CD4-positive, alpha-beta T cell treated with Interferon alpha-2 for 1 hour (primary cell): ENCODE measurements around the gene FBXO46.

Source experiments
- DNase-seq, 2 donors: peaks; one replicate each; pipeline ENCODE4 v3.0.0-alpha.2; 2020 to 2022

The FBXO46 gene

GRCh38 chr19:45730368-45731288 lies at the start of gene FBXO46:
FBXO46 (minus strand) TSS chr19:45730896; CDS start chr19:45713495, 17,401 bp downstream.
- peak; percentile 94 to 96 for DNase-seq

GRCh38 chr19:45780146-45780447 lies 49.4 kb upstream of the FBXO46 start:
- DNase-seq = no peak

GRCh38 chr19:45779231-45780145 lies 48.8 kb upstream of the FBXO46 start:
- DNase-seq = peak; percentile 84 to 89

- no peak for DNase-seq
Observed at GRCh38 chr19:45778010-45778661, 47.4 kb upstream of the FBXO46 start.

GRCh38 chr19:45777395-45777961 lies 46.8 kb upstream of the FBXO46 start:
- DNase-seq = no peak

- no peak for DNase-seq
Observed at GRCh38 chr19:45774765-45775164, 44.1 kb upstream of the FBXO46 start.

- no peak for DNase-seq
Observed at GRCh38 chr19:45773384-45773783, 42.7 kb upstream of the FBXO46 start.

GRCh38 chr19:45772912-45773311 lies 42.2 kb upstream of the FBXO46 start:
- no peak for DNase-seq

GRCh38 chr19:45772130-45772840 lies 41.6 kb upstream of the FBXO46 start:
- DNase-seq = no peak

- no peak for DNase-seq
Observed at GRCh38 chr19:45771311-45771933, 40.7 kb upstream of the FBXO46 start.

GRCh38 chr19:45770192-45771101 lies 39.8 kb upstream of the FBXO46 start:
- DNase-seq = peak; percentile 88 to 92

- no peak for DNase-seq
Observed at GRCh38 chr19:45769821-45770191, 39.1 kb upstream of the FBXO46 start.

- peak; percentile 95 to 97 for DNase-seq
Observed at GRCh38 chr19:45768984-45769782, 38.5 kb upstream of the FBXO46 start, which contains the start of gene SIX5. SIX5 (minus strand) TSS chr19:45769252; CDS start chr19:45768844, 408 bp downstream.

- DNase-seq = peak; percentile 30 to 53
Observed at GRCh38 chr19:45768655-45768983, 37.9 kb upstream of the FBXO46 start.

GRCh38 chr19:45767881-45768654 lies 37.4 kb upstream of the FBXO46 start:
- DNase-seq = no peak

GRCh38 chr19:45767410-45767880 lies 36.7 kb upstream of the FBXO46 start:
- no peak for DNase-seq

GRCh38 chr19:45766869-45767346 lies 36.2 kb upstream of the FBXO46 start:
- no peak for DNase-seq

- DNase-seq = no peak
Observed at GRCh38 chr19:45766296-45766868, 35.7 kb upstream of the FBXO46 start.
